Karpas-422 (cell line): ENCODE results near the gene PRSS2. TPM values are rescaled to one million over a fixed set of nuclear protein-coding genes. Genes with fewer than 3 reads are reported as not detected.
"Not testable (repeated sequence)": the region's sequence is repeated elsewhere in the genome, so short reads cannot be mapped to it uniquely, and the experiment has no call there.

ENCODE experiments used
- DNase-seq: peaks from one replicate; pipeline ENCODE4 v3.0.0-alpha.2; 2015
- H2AFZ ChIP-seq: fragments of 200-600 bp; sonication (generic); 2 replicates; pipeline ENCODE4 v1.6.1; 2014; ENCODE audit warnings: antibody characterized with exemption, low read length, mixed read lengths
- H3K27ac ChIP-seq: fragments of 200-600 bp; sonication (generic); 2 replicates; pipeline ENCODE4 v1.5.1; 2014; ENCODE audit warnings: mild to moderate bottlenecking, low read length, moderate library complexity
- H3K27me3 ChIP-seq: fragments of 200-600 bp; sonication (generic); 2 replicates; pipeline ENCODE4 v1.6.1; 2014; ENCODE audit warnings: low read length, mixed read lengths
- H3K36me3 ChIP-seq: fragments of 200-600 bp; sonication (generic); 2 replicates; pipeline ENCODE4 v1.6.1; 2014; ENCODE audit warnings: low read length, mixed read lengths; ENCODE audit not compliant: insufficient read depth
- H3K4me1 ChIP-seq: fragments of 200-600 bp; sonication (generic); 2 replicates; pipeline ENCODE4 v1.6.1; 2014; ENCODE audit warnings: mild to moderate bottlenecking, low read length, mixed read lengths
- H3K4me2 ChIP-seq: fragments of 200-600 bp; sonication (generic); 2 replicates; pipeline ENCODE4 v1.6.1; 2014; ENCODE audit warnings: low read length, low read depth, mild to moderate bottlenecking; ENCODE audit not compliant: poor library complexity, severe bottlenecking
- H3K4me3 ChIP-seq: fragments of 200-600 bp; sonication (generic); 2 replicates; pipeline ENCODE4 v1.5.1; 2014; ENCODE audit warnings: mild to moderate bottlenecking, antibody characterized with exemption, low read length, mixed read lengths
- H3K79me2 ChIP-seq: fragments of 200-600 bp; sonication (generic); 2 replicates; pipeline ENCODE4 v1.6.1; 2014; ENCODE audit warnings: mild to moderate bottlenecking, low read length, mixed read lengths
- H3K9ac ChIP-seq: fragments of 200-600 bp; sonication (generic); 2 replicates; pipeline ENCODE4 v1.6.0; 2014; ENCODE audit warnings: low read length
- H3K9me2 ChIP-seq: fragments of 200-600 bp; sonication (generic), shearing (Covaris generic); replicated peaks from 2 replicates; pipeline ENCODE4 v1.6.0; 2014; ENCODE audit warnings: mild to moderate bottlenecking, low read length, moderate library complexity; ENCODE audit not compliant: insufficient read depth
- H3K9me3 ChIP-seq: fragments of 300-700, 200-600 bp; sonication (generic); 2 replicates; pipeline ENCODE4 v1.6.1; 2014; ENCODE audit warnings: low read length, mixed read lengths
- H4K20me1 ChIP-seq: fragments of 200-600 bp; sonication (generic); 2 replicates; pipeline ENCODE4 v1.6.1; 2014; ENCODE audit warnings: mild to moderate bottlenecking, antibody characterized with exemption, low read length, low read depth; ENCODE audit not compliant: insufficient read depth
- total RNA-seq: library from RNA; depleted of rRNA; stranded (reverse); fragments of >200 nt; shearing (Covaris generic); gene quantifications from 2 replicates; pipeline ENCODE4 v1.2.3, GENCODE V29; 2014; ENCODE audit warnings: low replicate concordance

PRSS2 gene
- total RNA-seq, 1 experiment from 2014 or later = not detected

DNA sequence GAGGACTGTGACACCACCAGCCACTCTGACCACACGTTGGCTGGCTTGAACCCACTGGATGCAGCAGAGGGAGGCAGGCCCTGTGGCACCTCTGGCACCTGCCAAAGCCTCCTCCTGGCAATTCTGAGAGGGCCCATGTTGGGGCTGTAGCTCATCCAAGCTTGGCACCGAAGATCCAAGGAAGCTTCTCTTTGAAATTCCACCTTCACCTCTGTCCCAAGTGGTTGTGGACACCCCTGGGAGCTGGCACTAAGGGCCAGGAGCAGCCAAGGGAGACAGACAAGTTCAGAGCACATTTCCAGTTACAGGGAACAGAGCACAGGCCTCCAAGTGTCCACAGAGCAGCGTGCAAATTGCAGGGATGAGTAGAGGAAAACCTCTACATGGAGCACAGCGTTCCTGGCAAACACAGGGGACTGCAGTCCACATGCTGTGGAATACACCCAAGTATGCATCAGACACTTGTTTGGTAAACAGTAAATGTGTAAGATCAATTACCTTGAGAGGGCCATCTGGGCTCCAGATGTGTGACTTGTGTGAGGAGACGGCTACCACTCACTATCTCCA, 16.8 kb upstream of the PRSS2 start:
- H3K4me2 ChIP-seq, H3K27ac ChIP-seq, H4K20me1 ChIP-seq, H3K9ac ChIP-seq, H2AFZ ChIP-seq, DNase-seq, H3K9me2 ChIP-seq, H3K36me3 ChIP-seq, H3K4me3 ChIP-seq, H3K4me1 ChIP-seq, H3K9me3 ChIP-seq, H3K27me3 ChIP-seq, H3K79me2 ChIP-seq: not testable (repeated sequence)

DNA sequence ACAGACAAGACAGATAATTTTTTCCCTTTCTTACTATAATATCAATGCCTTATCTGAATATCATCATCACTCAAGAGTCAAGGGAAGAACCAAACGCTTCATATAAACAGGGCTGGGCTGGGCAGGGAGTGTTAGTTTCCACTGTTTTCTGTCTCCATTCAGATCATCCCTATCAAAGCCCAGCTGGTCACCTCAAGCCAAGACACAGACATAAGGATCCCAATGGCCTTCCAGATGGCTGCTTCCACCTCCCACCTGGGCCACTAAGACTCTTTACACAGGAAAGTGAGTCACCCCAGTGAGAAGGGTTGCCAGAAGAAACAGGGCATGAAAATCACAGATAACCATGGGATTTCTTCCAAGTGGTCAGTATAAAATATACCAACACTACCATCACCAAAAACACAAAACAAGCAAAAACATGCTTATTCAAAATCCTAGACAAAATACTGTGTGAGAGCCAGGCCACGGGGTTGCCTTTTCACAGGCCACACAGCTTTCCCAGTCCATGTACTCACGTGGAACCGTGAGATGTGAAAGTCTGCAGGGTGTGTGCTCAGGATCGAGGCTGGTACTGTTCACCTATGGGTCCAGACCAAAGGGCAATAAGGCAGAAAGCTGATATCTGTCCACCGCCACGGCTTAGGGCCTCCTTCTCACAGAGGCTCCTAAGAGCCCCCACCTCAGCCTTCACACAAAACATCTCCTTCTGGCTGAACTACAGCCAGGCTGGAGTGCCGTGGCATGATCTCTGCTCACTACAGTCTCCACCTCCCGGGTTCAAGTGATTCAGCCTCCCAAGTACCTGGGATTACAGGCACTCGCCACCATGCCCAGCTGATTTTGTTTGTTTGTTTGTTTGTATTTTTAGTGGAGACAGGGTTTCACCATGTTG, 15.8 kb upstream of the PRSS2 start:
- Histone ChIP-seq H2AFZ (no peak overlapping the region), H3K4me3 (no peak overlapping the region), H3K9ac (no peak overlapping the region), H3K27ac (no peak overlapping the region), H3K36me3 (no peaks in the 10 kb centered on the region), H3K9me2 (no peaks in the 10 kb centered on the region), H3K27me3 (no peaks in the 10 kb centered on the region), H3K4me2 (no peak overlapping the region), H4K20me1 (no peaks in the 10 kb centered on the region), H3K9me3 (no peaks in the 10 kb centered on the region), H3K4me1 (no peaks in the 10 kb centered on the region), H3K79me2 (no peaks in the 10 kb centered on the region)
- no peak for DNase-seq

DNA sequence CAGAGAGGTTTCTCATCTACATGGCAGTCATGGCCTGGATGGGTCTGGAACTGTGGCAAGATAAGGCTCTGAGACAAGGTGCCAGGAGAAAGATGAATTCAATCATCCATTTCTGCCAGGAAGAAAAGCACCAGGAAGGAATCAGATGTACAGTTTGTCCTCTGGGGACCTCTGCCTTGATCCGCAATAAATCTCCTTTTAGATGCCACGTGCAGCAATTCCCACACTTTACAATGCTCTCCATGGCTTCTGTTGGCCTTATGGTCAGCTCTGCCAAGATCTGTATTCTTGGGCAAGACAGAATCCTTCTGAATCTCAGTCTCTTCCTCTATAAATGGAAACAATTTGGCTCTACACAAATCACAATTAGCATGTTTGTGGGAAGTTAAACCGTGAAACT, 12.5 kb upstream of the PRSS2 start:
- not testable (repeated sequence) for H3K9me2 ChIP-seq, DNase-seq, H3K4me3 ChIP-seq, H3K27ac ChIP-seq, H3K79me2 ChIP-seq, H2AFZ ChIP-seq, H3K9me3 ChIP-seq, H3K27me3 ChIP-seq, H4K20me1 ChIP-seq, H3K9ac ChIP-seq, H3K36me3 ChIP-seq, H3K4me1 ChIP-seq, H3K4me2 ChIP-seq

DNA sequence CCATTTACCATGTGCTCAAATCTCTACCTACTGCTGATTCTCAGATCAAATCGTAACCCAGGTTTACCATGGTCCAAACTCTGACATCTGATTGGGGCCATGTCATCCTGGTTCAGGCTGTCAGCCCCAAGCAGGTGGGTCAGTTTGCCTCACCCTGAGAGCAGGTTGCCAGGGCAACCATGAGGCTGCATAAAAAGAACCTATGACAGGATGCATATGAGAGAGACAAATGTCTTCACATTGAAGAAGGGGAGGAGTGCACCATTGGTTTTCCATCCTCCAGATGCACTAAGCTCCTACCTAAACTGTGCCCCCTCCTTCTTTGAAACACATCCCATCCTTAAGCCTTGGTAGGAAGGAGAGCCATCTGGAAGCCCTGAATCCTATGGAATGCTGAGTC, 11.3 kb upstream of the PRSS2 start:
- Histone ChIP-seq H3K9ac (no peak overlapping the region), H2AFZ (no peak overlapping the region), H3K36me3 (no peaks in the 10 kb centered on the region), H3K27me3 (no peaks in the 10 kb centered on the region), H3K79me2 (no peaks in the 10 kb centered on the region), H3K4me2 (no peak overlapping the region), H3K9me3 (no peaks in the 10 kb centered on the region), H4K20me1 (no peaks in the 10 kb centered on the region), H3K4me3 (no peak overlapping the region), H3K9me2 (no peaks in the 10 kb centered on the region), H3K4me1 (no peaks in the 10 kb centered on the region), H3K27ac (no peak overlapping the region)
- DNase-seq = no peak

DNA sequence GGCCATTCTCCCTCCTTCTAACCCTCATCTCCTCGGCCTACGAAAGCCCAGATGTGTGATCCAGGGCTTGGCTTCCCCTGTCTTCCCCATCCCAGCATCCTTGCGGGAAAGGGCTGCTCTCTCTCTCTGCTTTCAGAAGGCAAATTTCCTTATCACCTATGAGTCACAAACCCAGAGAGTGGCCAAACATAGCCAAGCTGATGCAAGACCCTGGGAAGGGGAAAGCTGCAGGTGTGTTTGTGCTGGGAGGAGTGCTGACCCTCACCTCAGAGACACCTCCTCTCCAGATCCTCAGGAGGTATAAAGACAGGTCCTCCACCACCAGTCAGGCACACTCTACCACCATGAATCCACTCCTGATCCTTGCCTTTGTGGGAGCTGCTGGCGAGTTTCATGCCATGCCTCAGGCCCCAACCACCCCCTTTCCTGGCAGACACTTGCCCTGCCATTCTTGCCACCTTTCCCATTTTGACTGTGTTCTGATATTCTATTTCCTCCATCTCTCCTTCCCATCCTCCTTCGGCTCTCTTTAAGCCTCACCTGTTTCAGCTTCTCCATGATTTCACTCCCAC, 10.6 kb upstream of the PRSS2 start:
- H3K27me3 ChIP-seq = no peaks in the 10 kb centered on the region
- H3K4me1 ChIP-seq = no peaks in the 10 kb centered on the region
- no peaks in the 10 kb centered on the region for H3K36me3 ChIP-seq
- H3K9ac ChIP-seq = no peak overlapping the region
- no peaks in the 10 kb centered on the region for H3K79me2 ChIP-seq
- H3K4me2 ChIP-seq = no peak overlapping the region
- no peak overlapping the region for H3K27ac ChIP-seq
- H2AFZ ChIP-seq = no peak overlapping the region
- DNase-seq = no peak
- no peaks in the 10 kb centered on the region for H3K9me3 ChIP-seq
- H4K20me1 ChIP-seq = no peaks in the 10 kb centered on the region
- H3K9me2 ChIP-seq = no peaks in the 10 kb centered on the region
- no peak overlapping the region for H3K4me3 ChIP-seq

DNA sequence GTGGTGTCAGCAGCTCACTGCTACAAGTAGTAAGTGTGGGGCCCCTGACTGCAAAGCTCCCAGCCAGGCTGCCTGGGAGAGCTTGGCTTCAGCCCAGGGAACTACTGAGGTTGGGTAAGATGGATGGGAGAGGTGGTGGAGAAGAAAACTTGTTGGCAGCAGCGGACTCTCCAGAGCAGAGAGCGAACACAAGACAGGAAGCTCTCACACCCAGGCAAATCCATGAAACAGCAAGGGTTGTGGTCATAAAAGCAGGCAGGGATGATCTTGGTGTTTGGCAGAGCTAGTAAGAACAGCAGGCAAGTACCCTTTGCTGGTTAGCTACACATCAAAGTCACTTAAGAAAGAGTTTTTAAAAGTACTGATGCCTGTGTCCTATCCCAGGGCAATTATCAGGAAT, 9.2 kb upstream of the PRSS2 start:
- not testable (repeated sequence) for H3K36me3 ChIP-seq, H3K27me3 ChIP-seq, H3K9me2 ChIP-seq, H3K9me3 ChIP-seq, H2AFZ ChIP-seq, H3K9ac ChIP-seq, DNase-seq, H3K4me2 ChIP-seq, H3K4me1 ChIP-seq, H3K27ac ChIP-seq, H3K4me3 ChIP-seq, H4K20me1 ChIP-seq, H3K79me2 ChIP-seq

DNA sequence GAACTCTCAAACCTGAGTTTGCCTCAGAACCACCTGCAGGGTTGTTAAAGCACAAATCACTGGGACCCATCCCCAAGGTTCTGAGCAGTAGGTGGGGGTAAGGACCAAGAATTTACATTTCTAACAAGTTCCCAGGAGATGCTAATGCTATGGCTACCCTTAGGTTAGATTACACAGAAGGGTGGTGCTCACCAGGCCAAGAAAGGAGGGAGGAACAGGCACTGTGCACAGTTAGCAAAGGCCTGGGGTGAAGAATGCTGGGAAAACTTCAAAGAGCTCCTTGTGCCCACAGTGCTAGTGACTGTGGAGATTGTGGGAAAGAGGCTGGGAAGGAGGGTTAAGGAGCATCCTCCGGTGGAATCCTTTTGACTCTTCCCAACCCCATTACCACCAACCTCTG, 8.7 kb upstream of the PRSS2 start:
- DNase-seq = no peak
- H3K27ac ChIP-seq = no peak overlapping the region
- H3K9ac ChIP-seq = no peak overlapping the region
- no peak overlapping the region for H2AFZ ChIP-seq
- H3K27me3 ChIP-seq = no peaks in the 10 kb centered on the region
- H3K4me2 ChIP-seq = no peak overlapping the region
- H3K36me3 ChIP-seq = no peaks in the 10 kb centered on the region
- H4K20me1 ChIP-seq = no peaks in the 10 kb centered on the region
- H3K9me2 ChIP-seq = no peaks in the 10 kb centered on the region
- no peaks in the 10 kb centered on the region for H3K4me1 ChIP-seq
- H3K4me3 ChIP-seq = no peak overlapping the region
- H3K9me3 ChIP-seq = no peaks in the 10 kb centered on the region
- H3K79me2 ChIP-seq = no peaks in the 10 kb centered on the region

DNA sequence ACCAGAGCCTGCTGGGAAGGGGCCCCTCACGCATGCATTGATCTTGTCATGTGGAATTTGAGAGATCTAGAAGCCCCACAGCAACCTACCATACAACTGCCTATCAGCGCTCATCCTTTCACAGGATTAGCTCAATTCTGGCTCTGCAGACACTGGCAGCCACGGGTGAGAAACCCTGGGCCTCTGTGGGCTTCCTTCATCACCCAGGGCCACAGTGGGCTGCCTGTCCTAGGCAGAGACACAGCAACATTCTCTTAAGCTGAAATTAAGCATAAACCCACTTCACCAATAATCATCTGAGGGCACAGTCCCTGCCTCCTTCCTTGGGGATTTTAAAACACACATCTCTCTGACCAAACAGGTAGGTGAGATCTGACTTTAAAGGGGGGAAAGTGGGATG, 3.3 kb upstream of the PRSS2 start:
- H3K4me2 ChIP-seq = no peak overlapping the region
- H3K4me3 ChIP-seq = no peak overlapping the region
- no peaks in the 10 kb centered on the region for H3K9me3 ChIP-seq
- no peaks in the 10 kb centered on the region for H3K27me3 ChIP-seq
- no peak overlapping the region for H3K9ac ChIP-seq
- H3K79me2 ChIP-seq = no peaks in the 10 kb centered on the region
- no peaks in the 10 kb centered on the region for H3K9me2 ChIP-seq
- no peak overlapping the region for H2AFZ ChIP-seq
- H4K20me1 ChIP-seq = no peaks in the 10 kb centered on the region
- no peak for DNase-seq
- no peaks in the 10 kb centered on the region for H3K36me3 ChIP-seq
- no peaks in the 10 kb centered on the region for H3K4me1 ChIP-seq
- no peak overlapping the region for H3K27ac ChIP-seq
